Renal cortical epithelial cell (primary cell): ENCODE data around the gene TMEM200C. TPM values are rescaled to one million over a fixed set of nuclear protein-coding genes. Genes with fewer than 3 reads are reported as not detected.
A peak's percentile ranks its signal among the peaks of the same experiment; 100 is the strongest.

Experiments used
- DNase-seq: peaks from one replicate; pipeline ENCODE4 v3.0.0-alpha.2; 2011; ENCODE audit warnings: low read depth
- total RNA-seq: library from RNA; depleted of rRNA; stranded (reverse); fragments of >200 nt; gene quantifications from 2 replicates; pipeline ENCODE4 v1.2.3, GENCODE V29; 2014

TMEM200C gene
- 0.30 and 0.69 TPM in 2 replicates for total RNA-seq

GRCh38 chr18:5895299-5895875 is at the start of gene TMEM200C:
TSS of gene TMEM200C (minus strand) at chr18:5895522. CDS start at chr18:5892063, 3,459 bp downstream.
- no peak for DNase-seq

GRCh38 chr18:5944448-5944847 is 49.1 kb upstream of the TMEM200C start:
- no peak for DNase-seq

- DNase-seq, result no peak
Observed at GRCh38 chr18:5943514-5943913, 48.2 kb upstream of the TMEM200C start.

GRCh38 chr18:5942591-5942990 is 47.3 kb upstream of the TMEM200C start:
- no peak for DNase-seq

GRCh38 chr18:5941890-5942289 is 46.6 kb upstream of the TMEM200C start:
- DNase-seq, result no peak

- DNase-seq, result peak; percentile 51
Observed at GRCh38 chr18:5939801-5940667, 44.7 kb upstream of the TMEM200C start.

- no peak for DNase-seq
Observed at GRCh38 chr18:5937795-5938194, 42.5 kb upstream of the TMEM200C start.

GRCh38 chr18:5937121-5937520 is 41.8 kb upstream of the TMEM200C start:
- DNase-seq, result no peak

- DNase-seq, result no peak
Observed at GRCh38 chr18:5930789-5931188, 35.5 kb upstream of the TMEM200C start.

GRCh38 chr18:5918205-5918858 is 23.0 kb upstream of the TMEM200C start:
- DNase-seq, result no peak

GRCh38 chr18:5914951-5915350 is 19.6 kb upstream of the TMEM200C start:
- DNase-seq, result no peak

- DNase-seq, result no peak
Observed at GRCh38 chr18:5914016-5914415, 18.7 kb upstream of the TMEM200C start.

- no peak for DNase-seq
Observed at GRCh38 chr18:5912566-5912965, 17.2 kb upstream of the TMEM200C start.

GRCh38 chr18:5909125-5909524 is 13.8 kb upstream of the TMEM200C start:
- peak; percentile 63 for DNase-seq

GRCh38 chr18:5903386-5903785 is 8.1 kb upstream of the TMEM200C start:
- DNase-seq, result no peak

- DNase-seq, result peak; percentile 84
Observed at GRCh38 chr18:5900262-5900661, 4.9 kb upstream of the TMEM200C start.

GRCh38 chr18:5899835-5900234 is 4.5 kb upstream of the TMEM200C start:
- no peak for DNase-seq

- no peak for DNase-seq
Observed at GRCh38 chr18:5895876-5896740, 786 bp upstream of the TMEM200C start.

- DNase-seq, result no peak
Observed at GRCh38 chr18:5894611-5895298, 567 bp downstream of the TMEM200C start.

GRCh38 chr18:5893956-5894610 is 1.2 kb downstream of the TMEM200C start:
- DNase-seq, result peak; percentile 9
